ENCODE results near the gene RELN. TPM values are rescaled to one million over a fixed set of nuclear protein-coding genes. Genes with fewer than 3 reads are reported as not detected.

RELN gene
- total and polyA plus RNA-seq, 10 of the 15 experiments (the other 5 are each of a cell fraction or from before 2014, with no cell fraction given) = 0.11 to 0.21 TPM; not detected in 8

- TF ChIP-seq TBL1XR1 (IDR thresholded peaks at IDR 0.05; ENCODE audit: low read depth, low read length) (no peak), SPI1 (IDR thresholded peaks at IDR 0.05; ENCODE audit: borderline replicate concordance, insufficient read depth, low read depth, low read length) (no peak), PBX3 (IDR thresholded peaks at IDR 0.05; ENCODE audit: insufficient replicate concordance, low read depth, low read length) (no peak), MYC (IDR thresholded peaks at IDR 0.05; ENCODE audit: insufficient read depth, insufficient read length, insufficient replicate concordance, low read length, severe bottlenecking) (no peak), TAF1 (IDR thresholded peaks at IDR 0.05; ENCODE audit: borderline replicate concordance, low read depth, low read length) (no peak)
- no peak overlapping the region for H2AFZ ChIP-seq (ENCODE audit: control insufficient read depth, low read depth, low read length)
- SMC1A ChIA-PET (ENCODE audit: uncharacterized antibody, unreplicated experiment) = no interaction called here
- no TSS peak for BruUV-seq (replicated peaks)
- intact Hi-C loops (cut with micrococcal nuclease; ENCODE audit: unreplicated experiment) = no loop called here
- 40% methylated on average over 6 of the region's 6 CpGs for WGBS (ENCODE audit: insufficient coverage, insufficient replicate concordance, low lambda C conversion rate, missing lambda C conversion rate)
- no peaks in the 10 kb centered on the region for H3K27me3 ChIP-seq (replicated peaks in 1 of 2; ENCODE audit: control insufficient read depth in 2 of 2, insufficient read depth in 2 of 2, low read length in 1 of 2)
- H3K36me3 ChIP-seq (ENCODE audit: control insufficient read depth in 2 of 2, insufficient read depth in 2 of 2, low read length in 1 of 2) = no peaks in the 10 kb centered on the region
- no peak overlapping the region for H3K27ac ChIP-seq (ENCODE audit: control insufficient read depth, insufficient read depth)
- H3K4me3 ChIP-seq = no peak overlapping the region
- no peak overlapping the region for H3K9ac ChIP-seq (ENCODE audit: control insufficient read depth, insufficient read depth, low read length)
- FAIRE-seq (no peak), DNase-seq (ENCODE audit: low read depth, low spot score) (no peak), ATAC-seq (no peak)
- H3K79me2 ChIP-seq (ENCODE audit: control insufficient read depth, insufficient read depth, low read length) = no peaks in the 10 kb centered on the region
- H3K4me2 ChIP-seq (ENCODE audit: control insufficient read depth, insufficient read depth) = no peak overlapping the region
- POLR2A ChIA-PET = no interaction called here
- RAD21 ChIA-PET (ENCODE audit: unreplicated experiment) = no interaction called here
- CTCF ChIA-PET = interaction anchor here (1.2 kb wide), 1 partner anchor 13 kb away, joined by 3 read pairs; no protein-coding TSS in a partner anchor
- H3K9me3 ChIP-seq (replicated peaks; ENCODE audit: control insufficient read depth, insufficient read depth, low read length) = no peaks in the 10 kb centered on the region
- H3K4me1 ChIP-seq (ENCODE audit: control insufficient read depth, insufficient read depth, low read length) = no peaks in the 10 kb centered on the region
- H4K20me1 ChIP-seq (ENCODE audit: control insufficient read depth, insufficient read depth) = no peaks in the 10 kb centered on the region
- in situ Hi-C loops (cut with MboI) = no loop called here
Observed at GRCh38 chr7:103521937-103522336, 467.5 kb downstream of the RELN start.

DNA sequence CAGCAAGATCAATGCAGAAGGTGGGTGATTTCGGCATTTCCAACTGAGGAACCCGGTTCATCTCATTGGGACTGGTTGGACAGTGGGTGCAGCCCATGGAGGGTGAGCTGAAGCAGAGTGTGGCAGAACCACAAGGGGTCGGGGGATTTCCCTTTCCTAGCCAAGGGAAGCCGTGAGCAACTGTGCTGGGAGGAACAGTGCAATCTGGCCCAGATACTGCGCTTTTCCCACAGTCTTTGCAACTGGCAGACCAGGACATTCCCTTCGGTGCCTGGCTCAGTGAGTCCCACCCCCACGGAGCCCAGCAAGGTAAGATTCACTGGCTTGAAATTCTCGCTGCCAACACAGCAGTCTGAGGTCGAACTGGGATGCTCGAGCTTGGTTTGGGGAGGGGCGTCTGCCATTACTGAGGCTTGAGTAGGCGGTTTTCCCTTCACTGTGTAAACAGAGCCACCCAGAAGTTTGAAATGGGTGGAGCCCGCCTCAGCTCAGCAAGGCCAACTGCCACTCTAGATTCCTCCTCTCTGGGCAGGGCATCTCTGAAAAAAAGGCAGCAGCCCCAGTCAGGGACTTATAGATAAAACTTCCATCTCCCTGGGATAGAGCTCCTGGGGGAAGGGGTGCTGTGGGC, 484.8 kb downstream of the RELN start:
- ATAC-seq (no peak), DNase-seq (ENCODE audit: low read depth, low spot score) (no peak), FAIRE-seq (no peak)
- Histone ChIP-seq H3K4me1 (ENCODE audit: control insufficient read depth, insufficient read depth, low read length) (no peaks in the 10 kb centered on the region), H3K27me3 (replicated peaks in 1 of 2; ENCODE audit: control insufficient read depth in 2 of 2, insufficient read depth in 2 of 2, low read length in 1 of 2) (no peaks in the 10 kb centered on the region; a peak in 1 of 4 replicates), H2AFZ (ENCODE audit: control insufficient read depth, low read depth, low read length) (no peak overlapping the region), H3K79me2 (ENCODE audit: control insufficient read depth, insufficient read depth, low read length) (no peaks in the 10 kb centered on the region), H3K4me2 (ENCODE audit: control insufficient read depth, insufficient read depth) (no peak overlapping the region), H3K9ac (ENCODE audit: control insufficient read depth, insufficient read depth, low read length) (no peak overlapping the region), H3K4me3 (no peak overlapping the region), H3K27ac (ENCODE audit: control insufficient read depth, insufficient read depth) (no peak overlapping the region), H3K36me3 (ENCODE audit: control insufficient read depth in 2 of 2, insufficient read depth in 2 of 2, low read length in 1 of 2) (no peaks in the 10 kb centered on the region), H4K20me1 (ENCODE audit: control insufficient read depth, insufficient read depth) (no peaks in the 10 kb centered on the region), H3K9me3 (replicated peaks; ENCODE audit: control insufficient read depth, insufficient read depth, low read length) (no peaks in the 10 kb centered on the region)
- whole genome bisulfite sequencing (ENCODE audit: insufficient coverage, insufficient replicate concordance, low lambda C conversion rate, missing lambda C conversion rate) = 43% methylated on average over 13 of the region's 13 CpGs
- intact Hi-C loops (cut with micrococcal nuclease; ENCODE audit: unreplicated experiment) = no loop called here
- ChIA-PET POLR2A (no interaction called here), CTCF (no interaction called here), SMC1A (ENCODE audit: uncharacterized antibody, unreplicated experiment) (no interaction called here), RAD21 (ENCODE audit: unreplicated experiment) (no interaction called here)
- in situ Hi-C loops (cut with MboI) = no loop called here
- TF ChIP-seq NFIC (IDR thresholded peaks at IDR 0.05; ENCODE audit: low read depth, low read length) = no peak
- no TSS peak for BruUV-seq (replicated peaks)

Data from GM12878 (cell line).